HCT116 (cell line): ENCODE measurements around the gene DNAH9.

ENCODE experiments used
- CEBPB ChIP-seq: IDR thresholded peaks from 2 replicates; pipeline ENCODE4 v1.6.1; 2012; ENCODE audit warnings: low read depth
- EZH2phosphoT487 ChIP-seq: fragments of 200-600 bp; IDR thresholded peaks from 2 replicates; pipeline ENCODE4 v1.6.1; 2018; ENCODE audit warnings: antibody characterized with exemption, borderline replicate concordance
- FOSL1 ChIP-seq: IDR thresholded peaks from 2 replicates; pipeline ENCODE4 v1.6.1; 2012; ENCODE audit warnings: low read depth
- JUND ChIP-seq: IDR thresholded peaks from 2 replicates; pipeline ENCODE4 v1.6.1; 2012
- MAX ChIP-seq: IDR thresholded peaks from 2 replicates; pipeline ENCODE4 v1.6.1; 2012
- POLR2A ChIP-seq: IDR thresholded peaks from 2 replicates; pipeline ENCODE4 v1.7.0; 2011; ENCODE audit warnings: borderline replicate concordance; ENCODE audit not compliant: insufficient read depth, insufficient read length; ENCODE audit errors: extremely low read depth
- POLR2AphosphoS5 ChIP-seq: IDR thresholded peaks from 2 replicates; pipeline ENCODE4 v1.6.1; 2011; ENCODE audit warnings: mild to moderate bottlenecking, low read depth, low read length, moderate library complexity
- TCF7L2 ChIP-seq: IDR thresholded peaks from 2 replicates; pipeline ENCODE4 v1.7.0; 2011; ENCODE audit warnings: borderline replicate concordance, inconsistent platforms; ENCODE audit not compliant: insufficient read depth, insufficient read length; ENCODE audit errors: extremely low read depth
- ZFX ChIP-seq: fragments of 450-650 bp; IDR thresholded peaks from 2 replicates; pipeline ENCODE4 v1.6.1; 2017
- TF ChIP-seq, protein P1 (sequence below), 3 experiments: fragments of 200-600 bp in 1 of 3; sonication (generic) in 1 of 3; IDR thresholded peaks in 2 of 3; conservative IDR thresholded peaks in 1 of 3; 2 replicates each; pipeline ENCODE4 v1.5.1; 2012 to 2017; ENCODE audit warnings: low read depth in 2 of 3, low read length in 2 of 3, antibody characterized with exemption in 1 of 3, borderline replicate concordance in 1 of 3, control low read depth in 1 of 3, mild to moderate bottlenecking in 1 of 3, mixed read lengths in 1 of 3, mixed run types in 1 of 3, moderate library complexity in 1 of 3; ENCODE audit not compliant: insufficient read depth in 1 of 3

DNA sequence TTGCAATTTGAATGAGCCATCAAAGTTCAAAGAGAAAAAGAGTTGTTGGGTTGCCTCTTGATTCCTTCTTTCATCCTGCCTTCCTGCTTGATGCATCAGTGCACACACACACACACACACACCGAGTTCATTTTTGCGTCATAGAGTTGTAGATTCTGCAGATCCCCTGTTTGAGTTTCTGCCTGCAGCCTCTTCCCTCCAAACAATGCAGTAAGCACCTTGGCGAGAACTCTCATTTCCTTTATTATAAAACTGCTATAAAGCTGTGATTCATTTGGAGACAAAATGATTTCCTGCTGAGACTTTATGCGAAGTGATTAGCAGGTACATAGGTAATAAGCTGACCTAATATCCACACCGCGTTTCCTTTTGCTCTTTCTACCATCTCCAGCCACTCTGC lies 26.7 kb downstream of the DNAH9 start:
- no peak for TF ChIP-seq JUND
- no peak for TF ChIP-seq FOSL1
- TF ChIP-seq POLR2A, result no peak
- TF ChIP-seq, protein P1, sequence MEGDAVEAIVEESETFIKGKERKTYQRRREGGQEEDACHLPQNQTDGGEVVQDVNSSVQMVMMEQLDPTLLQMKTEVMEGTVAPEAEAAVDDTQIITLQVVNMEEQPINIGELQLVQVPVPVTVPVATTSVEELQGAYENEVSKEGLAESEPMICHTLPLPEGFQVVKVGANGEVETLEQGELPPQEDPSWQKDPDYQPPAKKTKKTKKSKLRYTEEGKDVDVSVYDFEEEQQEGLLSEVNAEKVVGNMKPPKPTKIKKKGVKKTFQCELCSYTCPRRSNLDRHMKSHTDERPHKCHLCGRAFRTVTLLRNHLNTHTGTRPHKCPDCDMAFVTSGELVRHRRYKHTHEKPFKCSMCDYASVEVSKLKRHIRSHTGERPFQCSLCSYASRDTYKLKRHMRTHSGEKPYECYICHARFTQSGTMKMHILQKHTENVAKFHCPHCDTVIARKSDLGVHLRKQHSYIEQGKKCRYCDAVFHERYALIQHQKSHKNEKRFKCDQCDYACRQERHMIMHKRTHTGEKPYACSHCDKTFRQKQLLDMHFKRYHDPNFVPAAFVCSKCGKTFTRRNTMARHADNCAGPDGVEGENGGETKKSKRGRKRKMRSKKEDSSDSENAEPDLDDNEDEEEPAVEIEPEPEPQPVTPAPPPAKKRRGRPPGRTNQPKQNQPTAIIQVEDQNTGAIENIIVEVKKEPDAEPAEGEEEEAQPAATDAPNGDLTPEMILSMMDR (IDR thresholded peaks at IDR 0.05 in 2 of 3, conservative IDR thresholded peaks at IDR 0.05 in 1 of 3; ENCODE audit: borderline replicate concordance in 1 of 3, insufficient read depth in 1 of 3, low read depth in 2 of 3, low read length in 2 of 3), result no peak
- TF ChIP-seq TCF7L2, result no peak
- TF ChIP-seq ZFX, result no peak
- no peak for TF ChIP-seq MAX
- TF ChIP-seq POLR2AphosphoS5, result no peak
- TF ChIP-seq CEBPB, result no peak
- TF ChIP-seq EZH2phosphoT487, result no peak
